Ammon's horn (tissue), 1 donor: ENCODE data around the gene ABLIM3.

Experiments used
- DNase-seq: peaks from one replicate; pipeline ENCODE4 v3.0.0-alpha.2; 2016; ENCODE audit warnings: low spot score

ABLIM3 gene

GRCh38 chr5:149141224-149141956 lies at the start of gene ABLIM3:
Gene ABLIM3, plus strand, starts transcription at chr5:149141493. Its CDS starts 603 bp downstream, at chr5:149142096.
- DNase-seq = peak; percentile 72

- DNase-seq = no peak
Measured at GRCh38 chr5:149093625-149094024, 47.7 kb upstream of the ABLIM3 start.

- no peak for DNase-seq
Measured at GRCh38 chr5:149094996-149095395, 46.3 kb upstream of the ABLIM3 start.

- DNase-seq = no peak
Measured at GRCh38 chr5:149099920-149100319, 41.4 kb upstream of the ABLIM3 start.

- DNase-seq = no peak
Measured at GRCh38 chr5:149100331-149100730, 41.0 kb upstream of the ABLIM3 start.

- no peak for DNase-seq
Measured at GRCh38 chr5:149108651-149109280, 32.5 kb upstream of the ABLIM3 start.

- no peak for DNase-seq
Measured at GRCh38 chr5:149110406-149110805, 30.9 kb upstream of the ABLIM3 start.

- no peak for DNase-seq
Measured at GRCh38 chr5:149113669-149114068, 27.6 kb upstream of the ABLIM3 start.

GRCh38 chr5:149114403-149115312 lies 26.6 kb upstream of the ABLIM3 start:
- DNase-seq = peak; percentile 94

- no peak for DNase-seq
Measured at GRCh38 chr5:149117970-149118369, 23.3 kb upstream of the ABLIM3 start.

GRCh38 chr5:149118463-149118862 lies 22.8 kb upstream of the ABLIM3 start:
- no peak for DNase-seq

- no peak for DNase-seq
Measured at GRCh38 chr5:149121145-149121544, 20.1 kb upstream of the ABLIM3 start.

GRCh38 chr5:149123211-149123610 lies 18.1 kb upstream of the ABLIM3 start:
- no peak for DNase-seq

- no peak for DNase-seq
Measured at GRCh38 chr5:149125386-149125891, 15.9 kb upstream of the ABLIM3 start.

GRCh38 chr5:149126906-149127305 lies 14.4 kb upstream of the ABLIM3 start:
- DNase-seq = no peak

- no peak for DNase-seq
Measured at GRCh38 chr5:149127394-149127955, 13.8 kb upstream of the ABLIM3 start.

- peak; percentile 23 for DNase-seq
Measured at GRCh38 chr5:149128023-149128875, 13.0 kb upstream of the ABLIM3 start.

GRCh38 chr5:149129181-149129580 lies 12.1 kb upstream of the ABLIM3 start:
- no peak for DNase-seq

- DNase-seq = no peak
Measured at GRCh38 chr5:149130121-149130914, 11.0 kb upstream of the ABLIM3 start.

- no peak for DNase-seq
Measured at GRCh38 chr5:149132474-149132873, 8.8 kb upstream of the ABLIM3 start.
